ENCODE results near the gene PFDN1.

DNA sequence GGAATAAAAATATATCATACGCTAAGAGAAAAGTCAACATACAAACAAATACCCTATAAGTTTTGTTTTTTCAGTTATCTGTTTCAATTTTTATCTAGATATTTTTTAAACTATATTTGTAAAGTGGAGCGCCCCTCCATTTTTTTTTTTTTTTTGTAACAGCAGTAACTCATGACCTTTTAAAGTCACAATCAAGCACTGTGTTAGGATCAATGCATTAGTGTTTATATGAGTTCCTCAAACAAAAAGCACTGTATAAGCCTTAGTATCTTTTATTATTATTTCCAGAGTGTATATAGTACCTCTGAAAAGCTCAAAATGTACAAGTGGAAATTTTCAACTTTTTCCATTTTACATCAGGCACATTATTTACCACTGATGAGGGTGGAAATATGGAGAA is 20.6 kb downstream of the PFDN1 start:
- TF ChIP-seq, protein P1, sequence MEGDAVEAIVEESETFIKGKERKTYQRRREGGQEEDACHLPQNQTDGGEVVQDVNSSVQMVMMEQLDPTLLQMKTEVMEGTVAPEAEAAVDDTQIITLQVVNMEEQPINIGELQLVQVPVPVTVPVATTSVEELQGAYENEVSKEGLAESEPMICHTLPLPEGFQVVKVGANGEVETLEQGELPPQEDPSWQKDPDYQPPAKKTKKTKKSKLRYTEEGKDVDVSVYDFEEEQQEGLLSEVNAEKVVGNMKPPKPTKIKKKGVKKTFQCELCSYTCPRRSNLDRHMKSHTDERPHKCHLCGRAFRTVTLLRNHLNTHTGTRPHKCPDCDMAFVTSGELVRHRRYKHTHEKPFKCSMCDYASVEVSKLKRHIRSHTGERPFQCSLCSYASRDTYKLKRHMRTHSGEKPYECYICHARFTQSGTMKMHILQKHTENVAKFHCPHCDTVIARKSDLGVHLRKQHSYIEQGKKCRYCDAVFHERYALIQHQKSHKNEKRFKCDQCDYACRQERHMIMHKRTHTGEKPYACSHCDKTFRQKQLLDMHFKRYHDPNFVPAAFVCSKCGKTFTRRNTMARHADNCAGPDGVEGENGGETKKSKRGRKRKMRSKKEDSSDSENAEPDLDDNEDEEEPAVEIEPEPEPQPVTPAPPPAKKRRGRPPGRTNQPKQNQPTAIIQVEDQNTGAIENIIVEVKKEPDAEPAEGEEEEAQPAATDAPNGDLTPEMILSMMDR (IDR thresholded peaks at IDR 0.05; ENCODE audit: insufficient read depth, low read length): no peak
- TF ChIP-seq GABPA (IDR thresholded peaks at IDR 0.05; ENCODE audit: low read depth): no peak

All from HL-60 (cell line).